ENCODE data around the gene ATP8A2. TPM values are rescaled to one million over a fixed set of nuclear protein-coding genes. Genes with fewer than 3 reads are reported as not detected.

Gene ATP8A2
- total RNA-seq, 1 experiment from 2014 or later, result 0.34 TPM

DNA sequence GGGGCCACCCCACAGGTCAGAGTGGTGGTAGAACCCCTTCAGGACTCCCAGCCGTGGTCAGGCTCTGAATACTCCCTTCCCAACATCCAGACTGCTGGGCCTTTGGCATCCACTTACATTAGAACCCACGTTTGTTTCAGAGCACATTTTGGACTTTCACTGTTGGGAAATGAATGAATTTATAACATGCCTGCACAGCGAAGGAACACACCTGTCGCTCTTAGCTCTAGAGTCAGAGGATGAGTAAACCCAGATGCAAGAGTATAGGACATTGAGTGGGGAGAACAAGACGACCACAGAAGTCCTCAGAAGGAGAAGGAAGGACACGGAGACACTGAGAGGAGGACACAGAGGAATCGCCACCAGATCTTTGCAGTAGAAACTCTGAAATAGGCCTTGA is 649.1 kb downstream of the ATP8A2 start:
- Histone ChIP-seq H3K27ac (no peak overlapping the region), H3K36me3 (no peaks in the 10 kb centered on the region), H3K27me3 (no peaks in the 10 kb centered on the region), H3K9me3 (replicated peaks) (no peaks in the 10 kb centered on the region), H3K4me3 (no peak overlapping the region), H3K4me1 (peaks cover 80% of the 10 kb centered on the region)
- no peak for DNase-seq

GRCh38 chr13:26021516-26021915 is 649.7 kb downstream of the ATP8A2 start:
- Histone ChIP-seq H3K4me3 (no peak overlapping the region), H3K9me3 (replicated peaks) (no peaks in the 10 kb centered on the region), H3K27ac (peak overlapping the region; percentile 76), H3K4me1 (peaks cover 80% of the 10 kb centered on the region), H3K36me3 (no peaks in the 10 kb centered on the region), H3K27me3 (no peaks in the 10 kb centered on the region)
- DNase-seq, result peak; percentile 20 to 50

DNA sequence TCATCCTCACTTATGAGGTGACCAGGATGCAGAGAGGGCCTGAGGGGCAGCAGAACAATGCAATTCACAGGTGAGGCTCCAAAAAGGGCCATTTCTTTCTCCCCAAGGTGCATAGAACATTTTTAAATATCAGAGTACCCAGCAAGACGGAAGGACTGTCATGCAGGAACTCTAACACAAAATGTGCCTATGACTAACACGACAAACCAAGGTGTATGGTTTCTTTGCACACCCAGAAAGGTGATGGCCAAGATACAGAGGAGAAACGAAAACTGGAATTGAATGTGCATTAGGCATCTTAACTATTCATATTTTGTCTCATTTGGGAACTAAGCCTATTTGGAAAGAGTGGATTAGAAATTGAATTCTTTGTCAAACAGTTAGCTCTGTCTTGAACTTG is 650.2 kb downstream of the ATP8A2 start:
- peak overlapping the region; percentile 76 for H3K27ac ChIP-seq
- no peaks in the 10 kb centered on the region for H3K9me3 ChIP-seq (replicated peaks)
- H3K27me3 ChIP-seq, result no peaks in the 10 kb centered on the region
- peaks cover 75% of the 10 kb centered on the region for H3K4me1 ChIP-seq
- H3K4me3 ChIP-seq, result no peak overlapping the region
- no peaks in the 10 kb centered on the region for H3K36me3 ChIP-seq
- no peak for DNase-seq

GRCh38 chr13:26022538-26023292 is 650.9 kb downstream of the ATP8A2 start:
- no peaks in the 10 kb centered on the region for H3K27me3 ChIP-seq
- no peaks in the 10 kb centered on the region for H3K9me3 ChIP-seq (replicated peaks)
- H3K4me3 ChIP-seq, result no peak overlapping the region
- peak overlapping the region; percentile 76 for H3K27ac ChIP-seq
- DNase-seq, result peak; percentile 94 to 95
- H3K4me1 ChIP-seq, result peaks cover 70% of the 10 kb centered on the region
- no peaks in the 10 kb centered on the region for H3K36me3 ChIP-seq

DNA sequence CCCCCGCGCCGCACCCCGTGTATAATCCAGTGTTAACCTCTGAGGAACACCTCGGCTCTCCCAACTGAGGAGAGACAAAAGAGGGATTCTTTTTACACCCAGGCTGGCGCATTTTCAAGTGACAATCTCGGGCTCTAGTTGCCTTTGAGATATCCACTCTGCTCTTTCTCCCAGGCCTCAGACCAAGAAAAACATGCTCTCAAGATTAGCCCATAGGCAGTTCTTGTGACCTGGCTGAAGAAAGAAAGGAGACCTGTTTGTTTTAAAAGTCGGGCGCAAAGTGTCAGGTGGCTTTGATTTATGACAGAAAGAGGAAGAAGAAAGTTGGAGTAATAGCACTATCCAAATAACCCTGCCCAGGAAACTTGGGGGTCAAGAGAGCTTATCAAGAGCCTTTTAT is 652.8 kb downstream of the ATP8A2 start:
- Histone ChIP-seq H3K4me1 (peaks cover 60% of the 10 kb centered on the region), H3K4me3 (no peak overlapping the region), H3K27me3 (no peaks in the 10 kb centered on the region), H3K27ac (peak overlapping the region; percentile 26), H3K36me3 (no peaks in the 10 kb centered on the region), H3K9me3 (replicated peaks) (no peaks in the 10 kb centered on the region)
- peak; percentile 48 to 78 for DNase-seq

GRCh38 chr13:26025196-26025595 is 653.4 kb downstream of the ATP8A2 start:
- no peaks in the 10 kb centered on the region for H3K9me3 ChIP-seq (replicated peaks)
- H3K27ac ChIP-seq, result peak overlapping the region; percentile 12
- DNase-seq, result peak; percentile 73 to 78
- H3K4me1 ChIP-seq, result peaks cover 53% of the 10 kb centered on the region
- H3K27me3 ChIP-seq, result no peaks in the 10 kb centered on the region
- no peak overlapping the region for H3K4me3 ChIP-seq
- H3K36me3 ChIP-seq, result no peaks in the 10 kb centered on the region

- no peak overlapping the region for H3K4me3 ChIP-seq
- H3K9me3 ChIP-seq (replicated peaks), result no peaks in the 10 kb centered on the region
- no peak for DNase-seq
- H3K27me3 ChIP-seq, result no peaks in the 10 kb centered on the region
- H3K4me1 ChIP-seq, result peaks cover 48% of the 10 kb centered on the region
- no peak overlapping the region; the same call in 1 of the 2 replicates for H3K27ac ChIP-seq
- no peaks in the 10 kb centered on the region for H3K36me3 ChIP-seq
Observed at GRCh38 chr13:26025771-26026170, 654.0 kb downstream of the ATP8A2 start.

GRCh38 chr13:26026211-26026610 is 654.4 kb downstream of the ATP8A2 start:
- Histone ChIP-seq H3K4me1 (peaks cover 43% of the 10 kb centered on the region), H3K36me3 (no peaks in the 10 kb centered on the region), H3K27me3 (no peaks in the 10 kb centered on the region), H3K27ac (no peak overlapping the region), H3K9me3 (replicated peaks) (0 out of 2 replicates have a peak, but pooled peaks cover 3% of the 10 kb centered on the region), H3K4me3 (no peak overlapping the region)
- DNase-seq, result no peak

DNA sequence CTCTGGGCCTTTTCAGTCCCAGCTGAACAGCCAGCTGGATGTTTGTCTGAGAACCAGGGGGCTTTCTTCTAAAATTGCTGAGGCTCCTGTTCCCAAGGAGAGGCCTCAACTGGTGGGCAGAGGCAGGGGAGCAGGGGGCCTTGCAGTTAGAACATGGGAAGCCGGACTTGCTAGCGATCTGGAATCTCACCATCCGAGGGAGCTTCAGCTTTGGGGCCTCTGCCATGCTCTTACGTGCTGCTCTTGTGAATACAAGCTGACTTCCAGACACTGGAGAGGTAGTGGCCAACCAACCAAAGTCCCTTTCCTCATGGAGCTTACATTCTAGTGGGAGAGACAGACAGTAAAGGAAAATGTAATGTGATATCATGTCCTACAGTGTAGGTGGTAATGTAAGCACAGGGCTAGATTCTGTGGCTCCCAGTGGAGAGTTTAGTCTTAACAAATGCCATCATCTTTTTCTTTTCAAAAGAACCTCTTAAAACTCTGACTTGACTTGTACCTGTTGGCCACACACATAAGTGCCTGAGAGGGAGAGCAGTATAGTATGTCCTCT is 657.9 kb downstream of the ATP8A2 start:
- no peak for DNase-seq
- Histone ChIP-seq H3K4me1 (peaks cover 10% of the 10 kb centered on the region), H3K27me3 (no peaks in the 10 kb centered on the region), H3K9me3 (replicated peaks) (0 out of 2 replicates have a peak, but pooled peaks cover 3% of the 10 kb centered on the region), H3K36me3 (no peaks in the 10 kb centered on the region), H3K4me3 (no peak overlapping the region), H3K27ac (no peak overlapping the region)

- H3K4me3 ChIP-seq, result no peak overlapping the region
- no peak for DNase-seq
Observed at GRCh38 chr13:26030331-26030730, 658.6 kb downstream of the ATP8A2 start.

DNA sequence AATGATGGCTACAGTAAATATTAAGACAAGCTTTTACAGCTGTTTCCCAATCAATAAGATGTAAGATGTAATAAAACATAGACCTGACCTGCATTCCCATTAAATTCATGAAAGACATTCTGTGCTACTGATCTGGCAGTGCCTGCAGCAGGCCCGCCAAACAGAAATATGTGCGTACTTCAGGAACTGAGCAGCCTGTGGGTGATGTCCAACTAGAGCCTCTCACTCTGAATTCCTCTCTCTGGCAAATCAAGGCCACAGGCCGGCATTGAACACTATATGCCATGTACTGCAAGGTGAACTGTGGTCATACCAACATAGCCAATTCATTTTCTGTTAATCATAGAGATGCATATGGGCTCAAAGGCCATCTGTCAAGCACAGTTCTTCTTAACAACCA is 662.2 kb downstream of the ATP8A2 start:
- no peak overlapping the region for H3K27ac ChIP-seq
- no peaks in the 10 kb centered on the region for H3K27me3 ChIP-seq
- 0 out of 2 replicates have a peak, but pooled peaks cover 3% of the 10 kb centered on the region for H3K9me3 ChIP-seq (replicated peaks)
- H3K4me1 ChIP-seq, result no peaks in the 10 kb centered on the region
- DNase-seq, result no peak
- H3K36me3 ChIP-seq, result no peaks in the 10 kb centered on the region
- H3K4me3 ChIP-seq, result no peak overlapping the region

More at GRCh38 chr13:26030331-26030730, 658.6 kb downstream of the ATP8A2 start:
- Histone ChIP-seq H3K36me3 (no peaks in the 10 kb centered on the region), H3K27ac (no peak overlapping the region), H3K9me3 (replicated peaks) (0 out of 2 replicates have a peak, but pooled peaks cover 3% of the 10 kb centered on the region), H3K27me3 (no peaks in the 10 kb centered on the region), H3K4me1 (peaks cover 4% of the 10 kb centered on the region)

GRCh38 chr13:26036383-26036782 is 664.6 kb downstream of the ATP8A2 start:
- Histone ChIP-seq H3K9me3 (replicated peaks) (no peaks in the 10 kb centered on the region), H3K4me1 (no peaks in the 10 kb centered on the region), H3K4me3 (no peak overlapping the region), H3K27ac (no peak overlapping the region), H3K27me3 (no peaks in the 10 kb centered on the region), H3K36me3 (no peaks in the 10 kb centered on the region)
- DNase-seq, result no peak

DNA sequence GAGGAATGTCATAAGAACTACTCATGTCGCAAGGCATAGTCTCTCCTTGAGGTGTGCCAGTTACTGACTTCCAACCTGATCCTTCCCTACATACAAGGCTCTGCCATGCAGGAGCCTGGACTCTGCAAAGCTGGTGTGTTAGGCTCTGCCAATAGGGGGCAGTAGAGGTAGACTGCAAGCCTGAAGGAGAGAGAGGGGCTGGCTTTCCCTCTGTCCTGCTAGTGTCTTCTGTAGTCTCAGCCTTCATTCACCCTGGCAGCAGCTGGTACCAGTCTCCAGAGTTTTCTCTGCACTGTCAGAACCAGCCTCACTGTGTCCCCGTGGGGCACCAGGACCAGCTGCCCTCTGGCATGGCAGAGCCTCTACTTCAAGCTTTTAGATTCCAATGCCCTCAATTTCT is 665.5 kb downstream of the ATP8A2 start:
- Histone ChIP-seq H3K27me3 (no peaks in the 10 kb centered on the region), H3K9me3 (replicated peaks) (no peaks in the 10 kb centered on the region), H3K4me1 (no peaks in the 10 kb centered on the region), H3K27ac (no peak overlapping the region), H3K4me3 (no peak overlapping the region), H3K36me3 (no peaks in the 10 kb centered on the region)
- DNase-seq, result peak; percentile 57 to 80

DNA sequence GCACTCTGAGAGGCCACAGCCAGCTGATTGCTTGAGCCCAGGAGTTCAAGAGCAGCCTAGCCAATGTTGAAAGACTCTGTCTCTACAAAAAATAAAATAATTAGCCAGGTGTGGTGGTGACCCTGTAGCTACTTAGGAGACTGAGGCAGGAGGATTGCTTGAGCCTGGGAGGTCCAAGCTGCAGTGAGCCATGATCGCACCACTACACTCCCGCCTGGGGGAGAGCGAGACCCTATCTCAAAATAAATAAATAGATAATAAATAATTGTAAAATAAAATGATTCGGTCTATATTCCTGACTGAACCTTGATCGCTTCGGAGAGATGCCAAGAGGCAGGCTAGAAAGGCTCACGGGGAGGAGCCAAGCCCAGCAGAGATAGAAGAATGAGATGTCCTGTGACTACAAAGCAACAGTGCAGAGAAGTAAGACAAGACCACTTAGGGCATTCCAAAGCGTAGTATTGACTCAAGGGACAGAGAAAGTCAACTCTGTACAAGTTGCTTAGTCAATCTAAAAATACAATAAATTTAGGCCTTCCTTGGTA is 667.2 kb downstream of the ATP8A2 start:
- H3K27ac ChIP-seq, result no peak overlapping the region
- no peak for DNase-seq
- no peak overlapping the region for H3K4me3 ChIP-seq
- no peaks in the 10 kb centered on the region for H3K4me1 ChIP-seq
- H3K36me3 ChIP-seq, result no peaks in the 10 kb centered on the region
- no peaks in the 10 kb centered on the region for H3K9me3 ChIP-seq (replicated peaks)
- no peaks in the 10 kb centered on the region for H3K27me3 ChIP-seq

DNA sequence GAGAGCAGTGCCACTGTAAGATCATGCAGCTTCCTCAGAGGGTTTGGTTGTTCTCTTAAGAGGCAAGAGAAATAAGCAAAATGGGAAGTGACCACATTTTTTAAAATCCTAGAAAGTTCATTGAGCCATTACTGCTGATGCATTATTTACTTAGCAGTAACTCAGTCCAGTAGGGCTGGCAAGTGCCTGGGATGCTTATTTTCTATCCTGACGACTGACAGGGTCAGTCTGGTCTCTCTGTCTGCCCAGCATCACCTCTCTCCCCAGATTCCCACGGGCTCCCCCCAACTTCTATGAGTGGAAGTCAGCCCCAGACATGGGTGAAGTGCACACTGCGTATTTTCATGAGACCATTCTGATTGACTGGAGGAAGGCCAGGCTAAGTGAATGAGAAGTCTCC is 669.7 kb downstream of the ATP8A2 start:
- no peak overlapping the region for H3K27ac ChIP-seq
- no peaks in the 10 kb centered on the region for H3K9me3 ChIP-seq (replicated peaks)
- no peak overlapping the region for H3K4me3 ChIP-seq
- H3K4me1 ChIP-seq, result no peaks in the 10 kb centered on the region
- H3K36me3 ChIP-seq, result peaks cover 16% of the 10 kb centered on the region
- H3K27me3 ChIP-seq, result no peaks in the 10 kb centered on the region
- DNase-seq, result no peak

Data from SJCRH30 (cell line).